ENCODE results near the gene CTNNAL1.

The CTNNAL1 gene

DNA sequence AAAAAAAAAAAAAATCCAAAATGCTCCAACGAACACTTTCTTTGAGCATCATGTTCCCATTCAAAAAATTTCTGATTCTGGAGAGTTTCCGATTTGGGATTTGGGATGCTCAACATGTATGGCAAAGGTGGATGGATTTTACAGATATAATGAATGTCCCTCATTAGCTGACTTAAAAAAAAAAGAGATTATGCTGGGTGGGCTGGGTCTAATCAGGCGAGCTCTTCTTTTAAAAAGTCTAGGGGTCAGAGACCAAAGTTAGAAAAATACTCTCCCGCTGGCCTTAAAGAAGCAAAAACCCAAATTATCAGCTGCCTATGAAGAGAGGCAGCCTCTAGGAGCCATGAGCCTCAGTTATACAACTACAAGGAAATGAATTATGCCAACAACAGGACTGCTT lies 15.2 kb upstream of the CTNNAL1 start:
- DNase-seq (ENCODE audit: low read depth in 4 of 4, low spot score in 1 of 4), result no peak

- DNase-seq (ENCODE audit: low read depth in 4 of 4, low spot score in 1 of 4), result no peak
Measured at GRCh38 chr9:109027176-109027575, 13.9 kb upstream of the CTNNAL1 start.

- DNase-seq (ENCODE audit: low read depth in 4 of 4, low spot score in 1 of 4), result no peak
Measured at GRCh38 chr9:109026306-109026705, 13.0 kb upstream of the CTNNAL1 start.

GRCh38 chr9:109022873-109023272 lies 9.6 kb upstream of the CTNNAL1 start:
- no peak for DNase-seq (ENCODE audit: low read depth in 4 of 4, low spot score in 1 of 4)

DNA sequence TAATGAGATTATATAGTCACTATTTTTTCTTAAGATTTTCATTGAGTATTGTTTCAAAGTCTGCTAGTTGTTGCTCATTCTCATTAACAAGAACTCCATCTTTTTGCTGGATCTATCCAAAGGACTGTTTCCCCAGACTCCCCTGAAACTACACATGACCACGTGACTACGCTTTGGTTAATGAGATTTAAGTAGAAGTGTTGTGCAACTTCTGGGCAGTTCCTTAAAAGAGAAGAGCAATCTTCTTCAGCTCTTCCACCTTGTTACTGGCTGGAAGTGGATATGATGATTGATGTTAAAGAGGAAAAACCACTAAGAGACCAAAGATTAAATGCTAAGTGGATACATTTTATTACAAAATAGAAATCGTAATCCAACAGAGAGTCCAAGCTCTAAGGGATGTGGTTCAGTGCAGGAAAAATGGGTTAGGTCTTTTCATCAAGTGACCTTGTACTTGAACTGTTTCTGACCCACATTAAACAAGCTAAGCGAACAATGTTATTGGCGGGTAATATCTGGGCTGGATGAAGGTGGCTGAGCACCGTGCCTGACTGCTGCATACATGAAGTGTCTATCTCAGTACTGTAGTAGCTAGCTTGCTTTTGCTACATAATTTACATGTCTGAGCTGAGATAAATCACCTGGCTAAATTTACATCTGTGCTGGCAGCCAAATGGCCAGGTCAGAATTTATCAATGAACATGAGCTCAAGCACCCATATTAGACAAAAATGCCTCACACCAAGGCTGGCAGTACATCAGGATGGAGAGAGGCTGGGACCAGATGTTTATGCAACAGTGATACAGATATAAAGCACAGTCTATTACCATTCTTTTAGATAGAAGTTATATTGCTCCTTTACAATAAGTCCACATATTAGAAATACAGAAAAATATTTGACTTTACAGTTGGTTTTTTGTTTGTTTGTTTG lies 7.5 kb upstream of the CTNNAL1 start:
- DNase-seq (ENCODE audit: low read depth in 4 of 4, low spot score in 1 of 4), result no peak

- DNase-seq (ENCODE audit: low read depth in 4 of 4, low spot score in 1 of 4), result no peak
Measured at GRCh38 chr9:109020113-109020512, 6.8 kb upstream of the CTNNAL1 start.

GRCh38 chr9:109019420-109019819 lies 6.1 kb upstream of the CTNNAL1 start:
- no peak for DNase-seq (ENCODE audit: low read depth in 4 of 4, low spot score in 1 of 4)

DNA sequence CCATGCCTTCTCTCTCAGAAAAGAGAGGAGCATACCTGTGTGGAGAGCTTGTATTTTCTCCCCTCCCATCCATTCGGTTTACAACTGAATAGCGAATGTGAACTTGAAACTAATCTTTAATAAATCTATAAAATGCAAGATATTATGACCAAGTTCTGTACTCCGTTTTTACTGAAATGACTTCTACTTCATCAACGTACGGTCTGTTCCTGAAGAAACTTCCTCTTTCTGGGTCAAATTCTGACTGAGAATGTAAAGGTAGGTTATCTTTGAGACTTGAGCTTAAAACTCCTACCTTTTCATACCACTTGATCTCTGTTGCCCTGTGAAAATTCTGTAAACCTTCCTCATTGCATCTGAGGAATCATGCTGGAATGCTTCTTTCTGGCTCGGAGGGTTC lies 4.2 kb upstream of the CTNNAL1 start:
- DNase-seq (ENCODE audit: low read depth in 4 of 4, low spot score in 1 of 4), result no peak

DNA sequence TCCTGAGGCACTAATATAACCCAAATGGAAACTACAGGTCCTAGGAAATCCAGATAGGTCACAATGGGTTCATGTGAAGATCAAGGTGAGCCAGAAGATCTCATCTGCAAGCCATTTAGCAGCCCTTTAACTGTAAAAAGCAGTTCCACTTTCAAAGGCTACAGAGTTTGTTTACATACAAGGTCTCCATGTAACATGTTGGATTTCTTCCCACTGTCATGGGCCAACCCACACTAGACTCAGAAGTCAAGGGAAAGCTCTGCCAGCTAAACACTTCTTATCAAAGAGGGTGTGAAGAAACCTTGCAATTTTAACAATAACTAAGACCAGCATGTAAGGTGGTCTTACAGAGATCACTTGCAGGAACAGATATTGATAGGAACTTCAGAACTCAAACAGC lies 3.8 kb upstream of the CTNNAL1 start:
- no peak for DNase-seq (ENCODE audit: low read depth in 4 of 4, low spot score in 1 of 4)

DNA sequence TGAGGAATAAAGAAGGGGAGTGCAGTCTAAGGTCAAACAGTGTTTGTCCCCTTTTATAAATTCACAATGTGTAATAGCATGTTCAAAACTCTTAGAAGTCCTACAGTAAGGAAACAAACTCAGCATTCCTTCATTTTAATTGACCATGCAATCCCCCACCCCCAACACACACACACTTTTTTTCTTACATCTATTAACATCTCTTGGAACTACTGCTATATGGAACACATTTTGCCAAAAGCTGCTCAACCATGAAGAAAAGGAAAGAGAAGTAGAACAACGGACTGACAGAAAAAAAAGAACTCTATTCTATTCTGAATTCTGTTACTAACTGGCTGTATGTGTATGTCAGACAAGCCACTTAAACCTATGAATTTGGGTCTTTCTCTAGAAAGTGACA lies 2.8 kb upstream of the CTNNAL1 start:
- DNase-seq (ENCODE audit: low read depth in 4 of 4, low spot score in 1 of 4), result no peak

DNA sequence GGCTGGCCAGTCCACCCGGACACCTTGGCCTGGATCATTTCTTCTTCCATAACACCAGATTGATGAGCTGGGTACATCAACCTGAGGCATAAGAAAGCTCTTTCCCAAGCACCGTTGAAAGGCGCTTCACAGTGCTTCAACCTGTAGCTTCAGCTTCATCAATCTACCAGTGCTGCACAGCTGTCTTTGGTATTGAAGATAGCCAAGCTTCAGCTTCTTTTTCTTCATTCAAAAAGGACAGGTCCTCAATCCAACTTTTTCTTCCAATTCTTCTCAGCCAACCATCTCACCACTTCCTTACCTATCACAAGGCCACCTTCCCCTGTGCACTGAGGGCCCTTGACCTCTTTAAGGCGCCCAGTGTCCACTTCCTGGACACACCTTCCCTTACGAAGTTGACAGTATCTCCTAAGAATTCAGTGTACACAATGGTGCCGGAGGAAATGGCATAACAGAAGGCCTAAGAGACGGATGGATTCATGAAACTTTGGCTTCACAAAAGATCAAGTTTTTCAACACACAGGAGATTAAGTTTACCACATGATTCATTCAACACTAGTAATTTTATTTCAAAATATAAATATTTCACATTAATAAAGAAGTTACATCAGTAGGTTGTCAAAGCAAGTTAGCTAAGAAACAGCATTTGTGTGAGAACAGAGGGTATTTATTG lies 1.4 kb upstream of the CTNNAL1 start:
- DNase-seq (ENCODE audit: low read depth in 4 of 4, low spot score in 1 of 4), result no peak

DNA sequence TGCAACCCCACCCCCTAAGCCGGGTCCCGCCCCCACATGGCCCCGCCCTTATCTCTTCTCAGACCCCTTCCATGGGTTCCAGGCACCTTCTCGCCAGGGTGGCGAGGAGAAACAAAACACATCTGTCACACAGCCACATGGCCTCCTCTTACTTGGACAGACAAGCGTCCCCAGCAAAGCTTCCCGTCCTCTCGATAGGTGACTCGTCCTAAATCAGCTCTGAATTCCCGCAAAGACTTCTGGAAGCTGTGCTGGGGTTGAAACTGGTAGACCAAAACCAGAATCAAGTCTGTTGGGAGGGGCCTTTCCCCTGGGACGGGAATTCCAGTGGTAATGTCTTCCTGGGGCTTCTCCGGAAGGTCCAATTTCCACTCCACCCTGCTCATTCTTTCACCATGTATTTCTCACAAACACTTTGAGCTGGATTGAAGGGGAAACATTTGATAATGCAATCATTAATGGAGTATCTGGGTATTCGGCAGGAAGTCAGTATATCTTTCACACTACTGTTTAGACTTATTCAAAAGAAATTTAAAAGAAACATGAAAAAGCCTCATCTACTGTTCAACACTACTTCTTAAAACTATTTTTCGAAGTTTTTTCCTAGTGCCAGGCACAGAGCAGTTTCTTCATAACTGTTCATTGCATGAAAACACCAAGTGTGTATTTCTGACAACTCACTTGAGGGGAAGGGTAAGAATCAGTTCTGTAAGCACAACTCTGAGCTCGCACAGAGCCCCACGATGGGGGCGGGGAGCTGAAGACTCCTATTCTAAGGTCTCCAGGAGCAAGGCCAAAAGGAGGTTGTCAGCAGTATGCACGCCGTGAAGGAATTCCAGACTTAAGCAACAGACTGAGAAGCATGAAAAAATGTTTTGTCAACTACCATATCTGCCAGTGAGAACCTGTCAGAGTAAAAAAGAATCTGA lies 644 bp upstream of the CTNNAL1 start:
- no peak for DNase-seq (ENCODE audit: low read depth in 4 of 4, low spot score in 1 of 4)

GRCh38 chr9:109012009-109012875 lies 1.1 kb downstream of the CTNNAL1 start:
- peak in 3 of 4 experiments; percentile 7 to 35 (median 29) for DNase-seq (ENCODE audit: low read depth in 4 of 4, low spot score in 1 of 4)

DNA sequence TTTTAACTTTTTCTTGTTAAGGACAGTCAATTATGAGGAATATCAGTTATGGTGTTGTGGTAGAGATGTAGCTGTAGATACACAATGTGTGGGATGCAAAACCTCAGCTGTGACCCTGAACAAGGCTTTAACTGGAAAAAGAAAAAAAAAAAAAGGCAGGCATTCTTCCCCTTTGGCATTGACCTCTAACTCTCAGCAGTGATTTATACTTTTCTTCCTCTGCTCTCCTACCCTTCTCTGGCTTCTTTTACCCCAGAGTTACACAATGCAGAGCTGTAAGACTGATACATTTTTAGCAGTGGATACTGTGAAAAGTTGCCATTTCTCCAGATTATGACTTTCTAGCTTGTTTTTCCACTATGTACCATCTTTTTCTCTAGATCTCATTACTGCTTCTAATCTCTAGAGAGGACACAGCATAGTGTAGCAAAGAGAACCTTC lies 2.0 kb downstream of the CTNNAL1 start:
- DNase-seq (ENCODE audit: low read depth in 4 of 4, low spot score in 1 of 4), result no peak

DNA sequence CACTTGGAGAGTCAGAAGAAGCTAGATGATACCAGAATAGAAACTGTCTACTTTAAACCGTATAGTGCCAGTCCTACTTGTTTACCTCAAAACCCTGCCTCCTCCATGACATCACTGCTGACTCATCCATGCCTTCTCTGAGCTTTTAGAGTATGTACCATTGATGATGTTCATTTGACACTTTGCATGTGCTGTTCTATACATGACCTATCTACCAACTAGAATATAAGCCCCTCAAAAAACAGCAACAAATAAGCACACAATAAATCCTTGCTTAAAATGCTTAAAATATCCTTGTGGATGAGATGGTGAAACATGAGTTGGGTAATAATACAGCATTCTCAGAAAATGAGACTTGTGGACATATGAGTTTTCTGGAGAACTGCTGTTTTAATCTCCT lies 2.6 kb downstream of the CTNNAL1 start:
- peak in 3 of 4 experiments; percentile 23 to 40 (median 32) for DNase-seq (ENCODE audit: low read depth in 4 of 4, low spot score in 1 of 4)

DNA sequence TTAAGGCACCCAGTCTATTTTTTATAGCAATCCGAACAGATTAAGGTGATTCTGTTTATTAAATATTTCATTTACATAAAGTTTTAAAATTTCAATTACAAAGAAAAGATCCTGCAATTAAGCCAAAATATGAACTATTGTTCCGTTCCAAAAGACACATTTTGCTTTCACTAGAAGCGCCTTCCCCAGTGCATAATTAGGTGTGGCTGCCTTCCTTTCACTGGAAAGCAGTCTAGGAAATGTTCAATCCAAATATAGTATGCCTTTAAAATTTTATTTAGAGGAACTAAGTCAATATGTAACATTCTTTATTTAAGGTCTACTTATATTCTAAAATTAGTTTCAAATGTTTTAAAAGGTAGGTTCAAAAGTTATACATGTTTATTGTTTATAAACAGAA lies 7.6 kb downstream of the CTNNAL1 start:
- no peak for DNase-seq (ENCODE audit: low read depth in 4 of 4, low spot score in 1 of 4)

GRCh38 chr9:109003116-109003515 lies 10.2 kb downstream of the CTNNAL1 start:
- DNase-seq (ENCODE audit: low read depth in 4 of 4, low spot score in 1 of 4), result no peak

DNA sequence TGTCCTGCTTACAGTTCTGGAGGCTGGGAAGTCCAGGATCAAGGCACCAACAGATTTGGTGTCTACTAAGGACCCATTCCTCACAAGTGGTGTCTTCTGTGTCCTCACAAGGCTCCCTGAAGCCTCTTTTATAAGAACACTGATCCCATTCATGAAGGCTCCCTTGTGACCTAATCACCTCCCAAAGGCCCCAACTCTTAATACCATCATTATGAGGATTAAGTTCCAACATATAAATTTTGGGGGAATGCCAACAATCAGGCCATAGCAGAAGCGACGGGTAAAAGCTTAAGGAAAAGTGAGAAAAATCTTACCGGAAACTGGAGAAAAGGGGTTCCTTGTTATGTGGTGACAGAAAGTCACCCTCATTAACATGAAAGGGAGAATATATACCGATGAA lies 11.2 kb downstream of the CTNNAL1 start:
- no peak for DNase-seq (ENCODE audit: low read depth in 4 of 4, low spot score in 1 of 4)

- DNase-seq (ENCODE audit: low read depth in 4 of 4, low spot score in 1 of 4), result no peak
Measured at GRCh38 chr9:109001275-109001676, 12.0 kb downstream of the CTNNAL1 start.

GRCh38 chr9:108997112-108997511 lies 16.2 kb downstream of the CTNNAL1 start:
- no peak for DNase-seq (ENCODE audit: low read depth in 4 of 4, low spot score in 1 of 4)

All from stimulated activated CD4-positive, alpha-beta T cell treated with anti-CD3 and anti-CD28 coated beads, Interleukin-1b, Interleukin-23, amount 100 ng/mL, for 24 hours (primary cell).